ENCODE measurements around the gene GGACT.

Gene GGACT

GRCh38 chr13:100547791-100548201 lies 40.8 kb downstream of the GGACT start:
- H3K9me3 ChIP-seq (replicated peaks; ENCODE audit: insufficient read depth, low read length) = no peaks in the 10 kb centered on the region
- H3K9ac ChIP-seq (ENCODE audit: low read length) = no peak overlapping the region
- no peak overlapping the region for H3K4me2 ChIP-seq (ENCODE audit: low read depth, low read length)
- H4K20me1 ChIP-seq (ENCODE audit: insufficient read depth, low read length) = no peaks in the 10 kb centered on the region
- H3F3A ChIP-seq (ENCODE audit: insufficient read depth, low read length) = no peaks in the 10 kb centered on the region
- no peaks in the 10 kb centered on the region for H3K9me2 ChIP-seq (replicated peaks; ENCODE audit: insufficient read depth, low read length)
- H3K36me3 ChIP-seq (replicated peaks; ENCODE audit: insufficient read depth, low read length) = no peaks in the 10 kb centered on the region
- no peaks in the 10 kb centered on the region for H3K4me1 ChIP-seq (ENCODE audit: low read length)
- H3K27ac ChIP-seq (ENCODE audit: low read length) = no peak overlapping the region
- no peaks in the 10 kb centered on the region for H3K79me2 ChIP-seq (ENCODE audit: low read length)
- TF ChIP-seq EZH2 (optimal IDR thresholded peaks at IDR 0.05; ENCODE audit: low read depth, low read length) (no peak), EZH2phosphoT487 (IDR thresholded peaks at IDR 0.05; ENCODE audit: low read length) (no peak)
- TF ChIP-seq, protein P1, sequence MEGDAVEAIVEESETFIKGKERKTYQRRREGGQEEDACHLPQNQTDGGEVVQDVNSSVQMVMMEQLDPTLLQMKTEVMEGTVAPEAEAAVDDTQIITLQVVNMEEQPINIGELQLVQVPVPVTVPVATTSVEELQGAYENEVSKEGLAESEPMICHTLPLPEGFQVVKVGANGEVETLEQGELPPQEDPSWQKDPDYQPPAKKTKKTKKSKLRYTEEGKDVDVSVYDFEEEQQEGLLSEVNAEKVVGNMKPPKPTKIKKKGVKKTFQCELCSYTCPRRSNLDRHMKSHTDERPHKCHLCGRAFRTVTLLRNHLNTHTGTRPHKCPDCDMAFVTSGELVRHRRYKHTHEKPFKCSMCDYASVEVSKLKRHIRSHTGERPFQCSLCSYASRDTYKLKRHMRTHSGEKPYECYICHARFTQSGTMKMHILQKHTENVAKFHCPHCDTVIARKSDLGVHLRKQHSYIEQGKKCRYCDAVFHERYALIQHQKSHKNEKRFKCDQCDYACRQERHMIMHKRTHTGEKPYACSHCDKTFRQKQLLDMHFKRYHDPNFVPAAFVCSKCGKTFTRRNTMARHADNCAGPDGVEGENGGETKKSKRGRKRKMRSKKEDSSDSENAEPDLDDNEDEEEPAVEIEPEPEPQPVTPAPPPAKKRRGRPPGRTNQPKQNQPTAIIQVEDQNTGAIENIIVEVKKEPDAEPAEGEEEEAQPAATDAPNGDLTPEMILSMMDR (IDR thresholded peaks at IDR 0.05; ENCODE audit: low read length) = no peak
- no peak overlapping the region for H2AFZ ChIP-seq (ENCODE audit: low read length)
- no peak for DNase-seq
- H3K4me3 ChIP-seq (ENCODE audit: low read length) = no peak overlapping the region
- H3K27me3 ChIP-seq (replicated peaks; ENCODE audit: insufficient read depth, low read length) = no peaks in the 10 kb centered on the region

GRCh38 chr13:100546713-100547405 lies 41.7 kb downstream of the GGACT start:
- Histone ChIP-seq H2AFZ (ENCODE audit: low read length) (no peak overlapping the region), H3K9ac (ENCODE audit: low read length) (no peak overlapping the region), H3K9me2 (replicated peaks; ENCODE audit: insufficient read depth, low read length) (no peaks in the 10 kb centered on the region), H3K9me3 (replicated peaks; ENCODE audit: insufficient read depth, low read length) (no peaks in the 10 kb centered on the region), H3F3A (ENCODE audit: insufficient read depth, low read length) (peaks cover 5% of the 10 kb centered on the region; the same call in 1 of the 2 replicates), H3K36me3 (replicated peaks; ENCODE audit: insufficient read depth, low read length) (no peaks in the 10 kb centered on the region), H3K4me1 (ENCODE audit: low read length) (peaks cover 8% of the 10 kb centered on the region), H4K20me1 (ENCODE audit: insufficient read depth, low read length) (no peaks in the 10 kb centered on the region), H3K79me2 (ENCODE audit: low read length) (no peaks in the 10 kb centered on the region), H3K27ac (ENCODE audit: low read length) (no peak overlapping the region), H3K27me3 (replicated peaks; ENCODE audit: insufficient read depth, low read length) (no peaks in the 10 kb centered on the region), H3K4me2 (ENCODE audit: low read depth, low read length) (no peak overlapping the region), H3K4me3 (ENCODE audit: low read length) (no peak overlapping the region)
- TF ChIP-seq EZH2phosphoT487 (IDR thresholded peaks at IDR 0.05; ENCODE audit: low read length) (no peak), EZH2 (optimal IDR thresholded peaks at IDR 0.05; ENCODE audit: low read depth, low read length) (no peak)
- TF ChIP-seq, protein P1 (IDR thresholded peaks at IDR 0.05; ENCODE audit: low read length) = no peak
- DNase-seq = no peak

- 0 out of 2 replicates have a peak, but pooled peaks cover 6% of the 10 kb centered on the region for H3K27me3 ChIP-seq (replicated peaks; ENCODE audit: insufficient read depth, low read length)
- H3K36me3 ChIP-seq (replicated peaks; ENCODE audit: insufficient read depth, low read length) = no peaks in the 10 kb centered on the region
- no peaks in the 10 kb centered on the region for H3K9me2 ChIP-seq (replicated peaks; ENCODE audit: insufficient read depth, low read length)
- no peak overlapping the region for H2AFZ ChIP-seq (ENCODE audit: low read length)
- no peaks in the 10 kb centered on the region for H3K9me3 ChIP-seq (replicated peaks; ENCODE audit: insufficient read depth, low read length)
- H3K9ac ChIP-seq (ENCODE audit: low read length) = no peak overlapping the region
- no peak overlapping the region for H3K4me2 ChIP-seq (ENCODE audit: low read depth, low read length)
- H3K4me3 ChIP-seq (ENCODE audit: low read length) = no peak overlapping the region
- TF ChIP-seq EZH2phosphoT487 (IDR thresholded peaks at IDR 0.05; ENCODE audit: low read length) = no peak
- H3K79me2 ChIP-seq (ENCODE audit: low read length) = no peaks in the 10 kb centered on the region
- H3F3A ChIP-seq (ENCODE audit: insufficient read depth, low read length) = peaks cover 5% of the 10 kb centered on the region; the same call in 1 of the 2 replicates
- no peak overlapping the region for H3K27ac ChIP-seq (ENCODE audit: low read length)
- DNase-seq = no peak
- no peaks in the 10 kb centered on the region for H4K20me1 ChIP-seq (ENCODE audit: insufficient read depth, low read length)
- H3K4me1 ChIP-seq (ENCODE audit: low read length) = peaks cover 9% of the 10 kb centered on the region
Observed at GRCh38 chr13:100545684-100546061, 42.9 kb downstream of the GGACT start.

All from MM.1S (cell line).